Pancreas (tissue), 10 donors: ENCODE measurements around the gene C14orf93. TPM values are rescaled to one million over a fixed set of nuclear protein-coding genes. Genes with fewer than 3 reads are reported as not detected.

ENCODE experiments used
- ATAC-seq, 4 donors: fragments of 200-7000 bp; cut with Tn5 transposase; one replicate each; pipeline versions ENCODE4 v1.8.0 to v1.9.1; 2020; ENCODE audit warnings: mild to moderate bottlenecking in 4 of 4, moderate library complexity in 4 of 4
- DNase-seq, 6 donors: peaks; one replicate each; pipeline ENCODE4 v3.0.0-alpha.2; 2020
- FAIRE-seq: peaks from 2 replicates; lab custom pipeline; 2012; peaks lifted over from hg19 to GRCh38; lab: Jason Lieb, UNC
- H3K27ac ChIP-seq, 4 donors: fragments of 200-600 bp; sonication (generic); 1 replicate in 3 of 4; 2 replicates in 1 of 4; pipeline versions ENCODE4 v1.5.0 to v1.8.0; 2020
- H3K27me3 ChIP-seq, 4 donors: fragments of 200-600 bp; one replicate each; pipeline ENCODE4 v1.8.0; 2021
- H3K36me3 ChIP-seq, 3 donors: fragments of 200-600 bp; sonication (generic) in 1 of 3; one replicate each; pipeline versions ENCODE4 v1.5.0 to v1.8.0; 2020 to 2021
- H3K4me1 ChIP-seq, 3 donors: fragments of 200-600 bp; one replicate each; pipeline ENCODE4 v1.8.0; 2021
- H3K4me3 ChIP-seq, 4 donors: fragments of 200-600 bp; sonication (generic) in 2 of 4; one replicate each; pipeline versions ENCODE4 v1.5.0 to v1.8.0; 2020 to 2021
- H3K9me3 ChIP-seq, 4 donors: fragments of 200-600 bp; one replicate each; pipeline ENCODE4 v1.8.0; 2021
- whole genome bisulfite sequencing, 2 donors: extraction: QIAGEN DNeasy Blood & Tissue Kit; methylation state at CpG; one replicate each; pipeline ENCODE4 v1.1.7; 2013; 5-methylcytosine and 5-hydroxymethylcytosine counted together
- intact Hi-C, 3 donors: fragments of 100-400 bp; cut with DNase I; formaldehyde crosslinking; loops; one replicate each; pipeline versions ENCODE4 v1.11.1 to v1.14.2; 2022
- polyA plus RNA-seq, 2 donors: library from polyadenylated mRNA; stranded (reverse); fragments of 200-250 nt; gene quantifications; one replicate each; pipeline ENCODE4 v1.2.3, GENCODE V29; 2013
- total RNA-seq, 6 donors: library from RNA; stranded (reverse); fragmentation: NEBNext Ultra II Directional in 4 of 6; extraction: Animal tissue kit (Norgen Biotek cat#: 25700) in 4 of 6; gene quantifications; one replicate each; pipeline versions ENCODE4 v1.2.1 to v1.2.4, GENCODE V29; 2021 to 2023
- TF ChIP-seq, protein P1 (sequence below), 4 donors: fragments of 200-600 bp; sonication (generic) in 3 of 4; IDR thresholded peaks; one replicate each; pipeline versions ENCODE4 v1.5.0 to v1.8.0; 2021; ENCODE audit warnings: antibody characterized with exemption in 4 of 4
- donor health status: healthy with polysubstance abuse.
- donor health status: DM: no; HTN: no; CAD: no; lungs with moderate emphysema.
- donor health status: DM: no; HTN: no; CAD: no.
- donor health status: control.
- donor health status: control.
- donor health status: Bipolar disorder and iron deficiency.
- donor health status: DM: yes; HTN: yes; CAD: no.
- donor health status: DM: no; HTN: no; CAD: no.
- donor health status: DM: no; HTN: no; CAD: no.
- donor health status: DM: yes; HTN: yes; CAD: no.

Gene C14orf93
- total and polyA plus RNA-seq, 8 donors, result 4.3 to 11.3 (median 6.5) TPM

DNA sequence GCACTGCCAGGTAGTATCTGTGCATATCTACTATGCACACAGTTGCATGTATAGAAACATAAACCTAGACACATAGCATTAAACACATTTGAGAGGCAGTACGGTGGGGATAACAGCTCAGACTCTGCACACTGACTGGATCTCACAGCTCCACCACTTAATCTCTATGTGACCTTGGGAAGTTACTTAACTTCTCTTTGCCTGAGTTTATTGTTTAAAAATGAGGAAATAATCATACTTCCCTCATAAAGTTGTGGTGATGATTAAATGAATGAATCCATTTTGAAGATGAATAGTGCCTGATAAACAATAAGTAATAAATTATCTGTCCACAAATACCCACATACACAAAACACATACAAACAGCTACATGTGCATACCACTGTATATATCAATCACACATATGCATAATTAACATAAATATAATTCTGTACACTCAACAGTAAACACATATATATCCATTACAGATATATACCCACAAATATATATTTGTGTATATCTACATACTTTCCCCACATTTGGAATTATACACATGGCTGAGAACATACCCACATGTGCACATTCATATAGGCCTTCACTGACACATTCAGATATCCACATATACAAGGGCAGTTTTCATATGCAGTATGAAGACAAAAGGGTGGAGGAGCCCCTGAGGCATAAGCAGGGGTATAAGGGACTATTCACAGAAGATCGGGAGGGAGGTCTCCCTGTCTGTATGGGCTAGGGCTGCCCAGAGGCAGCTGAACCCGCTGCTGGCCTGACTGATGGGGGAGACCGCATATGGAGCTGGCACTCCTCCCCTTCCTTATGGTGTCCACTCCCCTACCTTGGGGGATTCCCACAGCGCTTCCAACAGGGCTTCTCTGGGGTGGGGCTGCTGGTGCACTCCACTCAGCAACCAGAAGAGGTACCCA lies 41.5 kb upstream of the C14orf93 start:
- H3K4me3 ChIP-seq, result no peak overlapping the region
- peaks cover 0 to under 1% (median 0%) of the 10 kb centered on the region in 3 donors for H3K4me1 ChIP-seq
- no peak for ATAC-seq
- intact Hi-C loops, result loop anchor here in 1 of 3 donors (10.0 kb wide), 1 partner anchor 57 kb away; no protein-coding TSS in a partner anchor
- WGBS, 2 donors, result 71 to 75% methylated on average over 4 to 5 of the region's 5 CpGs
- FAIRE-seq, result no peak
- DNase-seq, result no peak
- TF ChIP-seq, protein P1, sequence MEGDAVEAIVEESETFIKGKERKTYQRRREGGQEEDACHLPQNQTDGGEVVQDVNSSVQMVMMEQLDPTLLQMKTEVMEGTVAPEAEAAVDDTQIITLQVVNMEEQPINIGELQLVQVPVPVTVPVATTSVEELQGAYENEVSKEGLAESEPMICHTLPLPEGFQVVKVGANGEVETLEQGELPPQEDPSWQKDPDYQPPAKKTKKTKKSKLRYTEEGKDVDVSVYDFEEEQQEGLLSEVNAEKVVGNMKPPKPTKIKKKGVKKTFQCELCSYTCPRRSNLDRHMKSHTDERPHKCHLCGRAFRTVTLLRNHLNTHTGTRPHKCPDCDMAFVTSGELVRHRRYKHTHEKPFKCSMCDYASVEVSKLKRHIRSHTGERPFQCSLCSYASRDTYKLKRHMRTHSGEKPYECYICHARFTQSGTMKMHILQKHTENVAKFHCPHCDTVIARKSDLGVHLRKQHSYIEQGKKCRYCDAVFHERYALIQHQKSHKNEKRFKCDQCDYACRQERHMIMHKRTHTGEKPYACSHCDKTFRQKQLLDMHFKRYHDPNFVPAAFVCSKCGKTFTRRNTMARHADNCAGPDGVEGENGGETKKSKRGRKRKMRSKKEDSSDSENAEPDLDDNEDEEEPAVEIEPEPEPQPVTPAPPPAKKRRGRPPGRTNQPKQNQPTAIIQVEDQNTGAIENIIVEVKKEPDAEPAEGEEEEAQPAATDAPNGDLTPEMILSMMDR (IDR thresholded peaks at IDR 0.05), result no peak
- H3K27me3 ChIP-seq, result no peaks in the 10 kb centered on the region
- H3K27ac ChIP-seq, result no peak overlapping the region
- H3K9me3 ChIP-seq, result no peaks in the 10 kb centered on the region
- no peaks in the 10 kb centered on the region for H3K36me3 ChIP-seq

DNA sequence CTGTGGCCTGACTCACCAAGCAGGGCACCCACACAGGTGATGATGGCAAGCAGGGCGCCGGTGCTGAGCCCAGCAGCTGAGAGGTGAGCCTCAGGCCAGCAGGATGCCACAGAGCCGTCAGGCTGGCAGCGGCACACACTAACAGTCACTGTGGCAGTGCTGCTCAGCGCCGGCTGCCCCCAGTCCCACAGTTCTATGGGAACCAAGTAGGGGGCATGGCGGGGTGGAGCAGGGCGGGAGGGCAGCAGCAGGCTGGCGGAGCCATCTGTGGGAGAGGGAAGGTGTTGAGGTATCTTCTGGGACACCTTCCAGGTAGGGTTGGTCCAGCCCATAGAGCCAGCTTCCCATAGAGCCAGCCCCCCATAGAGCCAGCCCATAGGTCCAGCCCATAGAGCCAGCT lies 39.1 kb upstream of the C14orf93 start:
- H3K4me1 ChIP-seq, result no peaks in the 10 kb centered on the region
- intact Hi-C loops, result loop anchor here in 1 of 3 donors (5.0 kb wide), 1 partner anchor 52 kb away; no protein-coding TSS in a partner anchor
- ATAC-seq (no peak), DNase-seq (no peak), FAIRE-seq (no peak)
- TF ChIP-seq, protein P1 (IDR thresholded peaks at IDR 0.05), result no peak
- H3K9me3 ChIP-seq, result no peaks in the 10 kb centered on the region
- H3K27me3 ChIP-seq, result no peaks in the 10 kb centered on the region
- 96% methylated on average over 5 to 9 of the region's 9 CpGs for WGBS, 2 donors
- H3K27ac ChIP-seq, result no peak overlapping the region
- no peaks in the 10 kb centered on the region for H3K36me3 ChIP-seq
- no peak overlapping the region for H3K4me3 ChIP-seq

DNA sequence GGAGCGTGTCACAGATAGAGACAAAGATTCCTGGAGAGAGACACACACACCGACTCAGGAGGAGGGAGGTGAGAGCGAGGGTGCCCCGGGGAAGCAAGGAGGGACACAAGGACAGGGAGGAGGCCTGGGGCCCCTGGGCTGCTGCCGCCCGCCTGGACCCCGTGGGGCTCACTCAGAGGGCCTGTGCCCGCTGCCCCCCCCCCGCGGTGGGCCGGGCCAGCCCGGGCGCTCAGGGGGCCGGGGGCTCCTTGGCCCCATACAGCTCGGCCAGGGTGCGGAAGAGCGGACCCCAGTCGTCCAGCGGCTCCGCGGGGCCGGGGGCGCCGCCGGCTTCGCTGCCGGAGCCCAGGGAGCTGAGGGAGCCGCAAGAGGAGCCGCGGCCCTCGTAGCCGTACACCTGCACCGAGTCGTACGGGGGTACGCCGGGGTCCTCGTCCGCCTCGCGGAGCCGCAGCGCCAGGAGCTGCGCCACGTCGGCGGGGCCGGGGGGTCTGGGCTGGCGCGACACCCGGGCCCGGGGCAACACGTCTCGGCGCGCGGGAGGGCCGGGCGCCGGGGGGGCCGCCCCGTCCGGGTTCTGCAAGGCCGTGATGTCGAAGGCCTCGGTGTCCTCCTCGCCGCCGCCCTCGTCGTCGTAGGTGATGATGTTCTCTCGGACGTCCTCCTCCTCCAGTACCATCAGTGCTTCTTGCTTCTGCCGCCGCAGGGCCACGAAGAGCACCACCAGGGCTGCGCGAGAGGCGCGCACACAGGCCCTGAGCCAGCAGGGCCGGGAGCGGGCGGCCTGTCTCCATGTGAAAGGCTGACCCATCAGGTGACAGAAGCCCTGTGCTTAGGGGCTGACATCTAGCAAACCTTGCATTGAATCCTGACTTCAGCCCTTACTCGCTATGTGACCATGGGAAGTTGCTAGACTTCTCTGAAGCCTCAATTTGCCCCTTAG lies 38.1 kb upstream of the C14orf93 start:
- Histone ChIP-seq H3K27ac (no peak overlapping the region), H3K27me3 (no peaks in the 10 kb centered on the region), H3K4me1 (no peaks in the 10 kb centered on the region), H3K4me3 (no peak overlapping the region), H3K36me3 (no peaks in the 10 kb centered on the region), H3K9me3 (no peaks in the 10 kb centered on the region)
- no peak for FAIRE-seq
- no peak for ATAC-seq
- intact Hi-C loops, result loop anchor here in 1 of 3 donors (5.0 kb wide), 1 partner anchor 51 kb away; no protein-coding TSS in a partner anchor
- WGBS, 2 donors, result 70 to 75% methylated on average over 60 to 85 of the region's 85 CpGs
- DNase-seq, result no peak
- TF ChIP-seq, protein P1 (IDR thresholded peaks at IDR 0.05), result no peak

DNA sequence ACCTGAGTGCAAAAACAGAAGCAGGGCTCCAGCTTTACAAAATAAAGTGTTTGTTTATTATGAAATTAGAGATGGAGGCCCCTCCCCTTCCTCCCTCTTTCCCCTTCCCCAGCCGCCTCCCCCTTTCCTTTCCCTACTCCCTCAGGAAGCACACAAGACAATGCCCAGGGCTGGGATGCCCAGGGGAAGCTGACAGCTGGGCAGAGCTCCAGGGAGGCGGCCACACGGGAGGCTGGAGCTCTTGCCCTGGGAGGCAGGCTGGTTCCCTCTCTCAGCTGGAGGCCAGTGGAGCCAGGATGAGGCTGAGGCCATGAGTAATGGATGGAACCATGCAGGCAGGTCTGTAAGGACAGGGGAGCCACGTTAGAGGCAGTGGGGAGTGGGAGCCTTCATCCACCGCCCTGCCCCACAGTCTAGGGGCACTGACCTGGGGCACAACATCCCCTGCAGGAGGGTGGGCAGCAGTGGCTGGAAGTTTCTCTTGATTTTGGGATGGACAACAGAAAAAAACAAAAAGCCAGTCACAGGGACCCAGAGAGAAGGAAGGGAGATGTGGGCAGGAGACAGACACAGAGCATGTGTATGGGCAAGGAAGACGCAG lies 37.2 kb upstream of the C14orf93 start:
- ATAC-seq, result no peak

More for the DNA sequence above, 37.2 kb upstream of the C14orf93 start:
- H3K4me1 ChIP-seq, result no peaks in the 10 kb centered on the region
- WGBS, 2 donors, result 74 to 79% methylated on average over 6 of the region's 6 CpGs
- DNase-seq, result no peak
- H3K27me3 ChIP-seq, result no peaks in the 10 kb centered on the region
- no peak overlapping the region for H3K4me3 ChIP-seq
- H3K27ac ChIP-seq, result no peak overlapping the region
- FAIRE-seq, result no peak
- TF ChIP-seq, protein P1 (IDR thresholded peaks at IDR 0.05), result no peak
- intact Hi-C loops, result loop anchor here in 1 of 3 donors (5.0 kb wide), 1 partner anchor 50 kb away; no protein-coding TSS in a partner anchor
- no peaks in the 10 kb centered on the region for H3K9me3 ChIP-seq
- H3K36me3 ChIP-seq, result no peaks in the 10 kb centered on the region
